HK-2 (cell line): ENCODE measurements around the gene GNGT1.

Experiments used
- DNase-seq: peaks from one replicate; pipeline ENCODE4 v3.0.0-alpha.2; 2018; ENCODE audit not compliant: unreplicated experiment

The GNGT1 gene

GRCh38 chr7:93943816-93944540, 37.6 kb downstream of the GNGT1 start:
- DNase-seq, result no peak

- no peak for DNase-seq
These were observed 38.3 kb downstream of the GNGT1 start for GRCh38 chr7:93944673-93945072.

- no peak for DNase-seq
These were observed 38.7 kb downstream of the GNGT1 start for GRCh38 chr7:93945083-93945482.

DNA sequence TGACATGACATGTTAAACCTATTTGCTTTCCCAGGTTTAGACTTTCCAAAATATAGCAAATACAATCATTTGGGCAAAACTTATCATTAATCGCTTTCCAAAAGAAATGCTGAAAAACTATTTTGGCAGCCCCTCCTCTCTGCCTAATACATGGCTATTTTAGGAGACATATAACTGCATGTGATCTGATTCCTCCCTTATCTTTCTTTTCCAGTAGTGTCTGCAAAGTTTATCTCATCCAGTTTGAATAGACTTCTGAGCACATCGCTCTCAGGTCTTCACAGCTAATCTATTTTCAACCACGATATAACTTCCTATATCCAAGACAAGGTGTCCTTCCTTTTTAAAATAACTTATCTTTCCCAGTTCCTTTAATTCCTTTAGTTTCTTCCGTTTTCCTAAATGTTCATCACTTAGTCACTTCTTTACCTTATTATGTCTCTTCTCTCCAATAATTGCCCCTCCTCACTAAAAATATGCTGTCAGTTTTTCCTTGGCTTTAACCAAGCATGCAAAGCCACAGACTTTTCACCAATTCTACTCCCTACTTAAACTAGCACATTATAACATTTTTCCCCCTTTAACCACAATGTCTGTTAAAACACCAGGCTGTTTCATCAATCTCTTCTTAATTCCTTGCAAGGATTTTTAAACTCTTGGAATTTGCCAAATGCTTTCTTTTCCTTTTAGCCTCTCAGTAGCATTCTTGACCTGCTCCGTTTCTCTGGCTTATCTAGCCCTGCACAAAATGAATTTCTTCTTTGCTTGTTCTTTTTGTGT, 39.6 kb downstream of the GNGT1 start:
- DNase-seq, result no peak

- no peak for DNase-seq
These were observed 41.7 kb downstream of the GNGT1 start for GRCh38 chr7:93948106-93948505.

DNA sequence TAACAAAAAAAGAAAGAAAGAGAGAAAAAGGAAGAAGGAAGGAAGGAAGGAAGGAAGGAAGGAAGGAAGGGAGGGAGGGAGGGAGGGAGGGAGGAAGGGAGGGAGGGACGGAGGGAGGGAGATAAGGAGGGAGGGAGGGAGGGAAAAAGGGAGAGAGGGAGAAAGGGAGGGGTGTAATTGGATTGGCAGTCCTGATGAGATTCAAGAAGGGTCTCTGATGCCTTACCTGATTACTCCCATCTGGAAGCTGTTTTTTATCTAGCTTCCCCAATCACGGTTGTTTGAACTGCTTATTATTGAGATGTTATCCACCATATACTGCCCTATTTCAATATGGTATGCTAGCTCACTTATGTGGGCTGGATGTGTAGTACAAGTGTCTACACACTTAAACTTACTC, 42.5 kb downstream of the GNGT1 start:
- no peak for DNase-seq

GRCh38 chr7:93949423-93949822, 43.1 kb downstream of the GNGT1 start:
- DNase-seq, result no peak

GRCh38 chr7:93955304-93955703, 48.9 kb downstream of the GNGT1 start:
- no peak for DNase-seq

DNA sequence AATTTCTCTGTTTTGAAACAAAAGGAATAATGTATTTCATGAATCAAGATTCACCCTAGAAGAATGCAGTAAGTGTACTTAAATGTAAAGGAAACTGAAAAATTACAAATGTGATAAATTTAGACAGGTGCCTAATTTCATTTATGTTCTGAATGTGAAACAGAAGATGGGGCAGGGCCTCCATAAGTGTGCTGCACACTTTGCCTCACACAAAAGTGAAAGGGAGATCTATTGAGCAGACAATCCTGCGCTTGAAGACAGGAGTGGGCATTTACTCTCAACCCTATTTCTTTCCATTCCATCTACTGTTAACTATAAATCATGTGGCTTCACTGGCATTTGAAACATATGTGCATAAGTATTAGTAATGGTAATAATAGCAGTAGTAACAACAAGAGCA, 51.4 kb downstream of the GNGT1 start:
- DNase-seq, result no peak

DNA sequence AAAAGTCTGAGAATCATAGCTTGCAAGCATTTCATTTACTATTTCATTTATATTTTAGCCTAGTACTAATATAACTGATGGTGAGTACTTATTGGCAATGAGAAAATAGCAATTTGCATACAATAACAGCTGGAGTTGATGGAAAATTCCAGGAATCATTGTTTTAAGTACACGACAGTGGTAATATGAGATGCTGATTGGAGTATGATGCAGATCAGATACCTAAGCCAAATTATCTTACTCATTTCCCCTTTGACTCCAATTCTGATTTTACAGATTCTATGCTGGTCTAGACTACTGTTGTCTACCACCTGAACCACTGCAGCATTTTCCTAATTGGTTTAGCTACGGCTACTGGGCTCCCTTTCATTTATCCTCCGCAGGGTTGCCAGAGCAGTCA, 51.8 kb downstream of the GNGT1 start:
- no peak for DNase-seq

GRCh38 chr7:93958651-93959050, 52.3 kb downstream of the GNGT1 start:
- DNase-seq, result no peak
